Measurements from ENCODE around the gene BTD. TPM values are rescaled to one million over a fixed set of nuclear protein-coding genes. Genes with fewer than 3 reads are reported as not detected.

The BTD gene
- total RNA-seq, 2 experiments from 2014 or later, result 11.2 to 12.5 TPM

- no peaks in the 10 kb centered on the region for H3K9me3 Mint-ChIP-seq
- ATAC-seq (ENCODE audit: poor library complexity) (no peak), DNase-seq (no peak)
- H3K27ac Mint-ChIP-seq, result no peak overlapping the region
- no peaks in the 10 kb centered on the region for H3K9me3 ChIP-seq (ENCODE audit: control insufficient read depth in 1 of 2, insufficient read depth in 1 of 2, low read length in 2 of 2)
- no peaks in the 10 kb centered on the region for H3K4me1 ChIP-seq (ENCODE audit: insufficient read depth, low read length)
- no peaks in the 10 kb centered on the region for H3K27me3 Mint-ChIP-seq
- H3K27me3 ChIP-seq (ENCODE audit: control insufficient read depth in 1 of 2, insufficient read depth in 2 of 2, low read length in 2 of 2), result no peaks in the 10 kb centered on the region
- H3K27ac ChIP-seq (ENCODE audit: low read depth in 1 of 2, low read length in 2 of 2), result no peak overlapping the region
- CTCF ChIA-PET, result no interaction called here
- peaks cover 68% of the 10 kb centered on the region for H3K36me3 ChIP-seq (ENCODE audit: insufficient read depth, low read length)
- TF ChIP-seq, protein P1, sequence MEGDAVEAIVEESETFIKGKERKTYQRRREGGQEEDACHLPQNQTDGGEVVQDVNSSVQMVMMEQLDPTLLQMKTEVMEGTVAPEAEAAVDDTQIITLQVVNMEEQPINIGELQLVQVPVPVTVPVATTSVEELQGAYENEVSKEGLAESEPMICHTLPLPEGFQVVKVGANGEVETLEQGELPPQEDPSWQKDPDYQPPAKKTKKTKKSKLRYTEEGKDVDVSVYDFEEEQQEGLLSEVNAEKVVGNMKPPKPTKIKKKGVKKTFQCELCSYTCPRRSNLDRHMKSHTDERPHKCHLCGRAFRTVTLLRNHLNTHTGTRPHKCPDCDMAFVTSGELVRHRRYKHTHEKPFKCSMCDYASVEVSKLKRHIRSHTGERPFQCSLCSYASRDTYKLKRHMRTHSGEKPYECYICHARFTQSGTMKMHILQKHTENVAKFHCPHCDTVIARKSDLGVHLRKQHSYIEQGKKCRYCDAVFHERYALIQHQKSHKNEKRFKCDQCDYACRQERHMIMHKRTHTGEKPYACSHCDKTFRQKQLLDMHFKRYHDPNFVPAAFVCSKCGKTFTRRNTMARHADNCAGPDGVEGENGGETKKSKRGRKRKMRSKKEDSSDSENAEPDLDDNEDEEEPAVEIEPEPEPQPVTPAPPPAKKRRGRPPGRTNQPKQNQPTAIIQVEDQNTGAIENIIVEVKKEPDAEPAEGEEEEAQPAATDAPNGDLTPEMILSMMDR (IDR thresholded peaks at IDR 0.05), result no peak
- peaks cover 77% of the 10 kb centered on the region for H3K36me3 Mint-ChIP-seq (ENCODE audit: low read depth)
- no peak overlapping the region for H3K4me3 Mint-ChIP-seq
- intact Hi-C loops (cut with DNase I, micrococcal nuclease), result no loop called here
- POLR2A ChIA-PET, result no interaction called here
- no peaks in the 10 kb centered on the region for H3K4me1 Mint-ChIP-seq (ENCODE audit: low read depth)
- no peak overlapping the region for H3K4me3 ChIP-seq (ENCODE audit: low read length)
Measured at GRCh38 chr3:15579051-15579450, 22.5 kb upstream of the BTD start.

- intact Hi-C loops (cut with DNase I, micrococcal nuclease), result no loop called here
- H3K27me3 ChIP-seq (ENCODE audit: control insufficient read depth in 1 of 2, insufficient read depth in 2 of 2, low read length in 2 of 2), result no peaks in the 10 kb centered on the region
- H3K9me3 Mint-ChIP-seq, result no peaks in the 10 kb centered on the region
- H3K27ac ChIP-seq (ENCODE audit: low read depth in 1 of 2, low read length in 2 of 2), result no peak overlapping the region
- no peaks in the 10 kb centered on the region for H3K4me1 ChIP-seq (ENCODE audit: insufficient read depth, low read length)
- H3K27ac Mint-ChIP-seq, result no peak overlapping the region
- H3K4me1 Mint-ChIP-seq (ENCODE audit: low read depth), result no peaks in the 10 kb centered on the region
- H3K9me3 ChIP-seq (ENCODE audit: control insufficient read depth in 1 of 2, insufficient read depth in 1 of 2, low read length in 2 of 2), result no peaks in the 10 kb centered on the region
- TF ChIP-seq, protein P1 (IDR thresholded peaks at IDR 0.05), result no peak
- H3K27me3 Mint-ChIP-seq, result no peaks in the 10 kb centered on the region
- no peak overlapping the region for H3K4me3 Mint-ChIP-seq
- no peak overlapping the region for H3K4me3 ChIP-seq (ENCODE audit: low read length)
- H3K36me3 ChIP-seq (ENCODE audit: insufficient read depth, low read length), result peaks cover 87% of the 10 kb centered on the region
- DNase-seq (no peak), ATAC-seq (ENCODE audit: poor library complexity) (no peak)
- ChIA-PET CTCF (no interaction called here), POLR2A (no interaction called here)
- H3K36me3 Mint-ChIP-seq (ENCODE audit: low read depth), result peaks cover 89% of the 10 kb centered on the region
Measured at GRCh38 chr3:15581471-15582394, 19.8 kb upstream of the BTD start.

- TF ChIP-seq, protein P1 (IDR thresholded peaks at IDR 0.05), result no peak
- no peaks in the 10 kb centered on the region for H3K4me1 ChIP-seq (ENCODE audit: insufficient read depth, low read length)
- Mint-ChIP-seq H3K9me3 (no peaks in the 10 kb centered on the region), H3K4me3 (no peak overlapping the region), H3K27ac (no peak overlapping the region), H3K4me1 (ENCODE audit: low read depth) (no peaks in the 10 kb centered on the region), H3K36me3 (ENCODE audit: low read depth) (peaks cover 90% of the 10 kb centered on the region), H3K27me3 (no peaks in the 10 kb centered on the region)
- ATAC-seq (ENCODE audit: poor library complexity) (no peak), DNase-seq (no peak)
- intact Hi-C loops (cut with DNase I, micrococcal nuclease), result no loop called here
- CTCF ChIA-PET, result no interaction called here
- POLR2A ChIA-PET, result interaction anchor here (1.3 kb wide), 1 partner anchor 17 kb away, joined by 4 read pairs; no protein-coding TSS in a partner anchor
- H3K36me3 ChIP-seq (ENCODE audit: insufficient read depth, low read length), result peaks cover 89% of the 10 kb centered on the region
- no peak overlapping the region for H3K4me3 ChIP-seq (ENCODE audit: low read length)
- H3K9me3 ChIP-seq (ENCODE audit: control insufficient read depth in 1 of 2, insufficient read depth in 1 of 2, low read length in 2 of 2), result no peaks in the 10 kb centered on the region
- no peaks in the 10 kb centered on the region for H3K27me3 ChIP-seq (ENCODE audit: control insufficient read depth in 1 of 2, insufficient read depth in 2 of 2, low read length in 2 of 2)
- no peak overlapping the region for H3K27ac ChIP-seq (ENCODE audit: low read depth in 1 of 2, low read length in 2 of 2)
Measured at GRCh38 chr3:15585111-15585845, 16.3 kb upstream of the BTD start.

Data from CD4-positive, alpha-beta T cell (primary cell).